NB4 (cell line): Measurements from ENCODE around the gene RRBP1.
A peak's percentile ranks its signal among the peaks of the same experiment; 100 is the strongest.

Experiments used
- MAX ChIP-seq: IDR thresholded peaks from 2 replicates; pipeline ENCODE4 v1.6.1; 2011; ENCODE audit warnings: low read depth, low read length
- MYC ChIP-seq: IDR thresholded peaks from 2 replicates; pipeline ENCODE4 v1.6.1; 2011; ENCODE audit warnings: low read depth, low read length
- POLR2A ChIP-seq: IDR thresholded peaks from 2 replicates; pipeline ENCODE4 v1.6.1; 2011; ENCODE audit warnings: mild to moderate bottlenecking; ENCODE audit not compliant: insufficient read length; ENCODE audit errors: extremely low read depth
- TF ChIP-seq, protein P1 (sequence below): IDR thresholded peaks from one replicate; pipeline ENCODE4 v1.5.1; 2012; ENCODE audit warnings: low read depth, low read length

- TF ChIP-seq POLR2A = peak; percentile 35
- TF ChIP-seq, protein P1, sequence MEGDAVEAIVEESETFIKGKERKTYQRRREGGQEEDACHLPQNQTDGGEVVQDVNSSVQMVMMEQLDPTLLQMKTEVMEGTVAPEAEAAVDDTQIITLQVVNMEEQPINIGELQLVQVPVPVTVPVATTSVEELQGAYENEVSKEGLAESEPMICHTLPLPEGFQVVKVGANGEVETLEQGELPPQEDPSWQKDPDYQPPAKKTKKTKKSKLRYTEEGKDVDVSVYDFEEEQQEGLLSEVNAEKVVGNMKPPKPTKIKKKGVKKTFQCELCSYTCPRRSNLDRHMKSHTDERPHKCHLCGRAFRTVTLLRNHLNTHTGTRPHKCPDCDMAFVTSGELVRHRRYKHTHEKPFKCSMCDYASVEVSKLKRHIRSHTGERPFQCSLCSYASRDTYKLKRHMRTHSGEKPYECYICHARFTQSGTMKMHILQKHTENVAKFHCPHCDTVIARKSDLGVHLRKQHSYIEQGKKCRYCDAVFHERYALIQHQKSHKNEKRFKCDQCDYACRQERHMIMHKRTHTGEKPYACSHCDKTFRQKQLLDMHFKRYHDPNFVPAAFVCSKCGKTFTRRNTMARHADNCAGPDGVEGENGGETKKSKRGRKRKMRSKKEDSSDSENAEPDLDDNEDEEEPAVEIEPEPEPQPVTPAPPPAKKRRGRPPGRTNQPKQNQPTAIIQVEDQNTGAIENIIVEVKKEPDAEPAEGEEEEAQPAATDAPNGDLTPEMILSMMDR = no peak
- 0 out of 2 replicates have a peak, but pooled peaks have one; percentile 27 for TF ChIP-seq MYC
- TF ChIP-seq MAX = 0 out of 2 replicates have a peak, but pooled peaks have one; percentile 5
Measured at GRCh38 chr20:17647391-17648314, 34.4 kb downstream of the RRBP1 start.
